ENCODE results near the gene ANO10.
"Not testable (repeated sequence)": the region's sequence is repeated elsewhere in the genome, so short reads cannot be mapped to it uniquely, and the experiment has no call there.

The ANO10 gene

GRCh38 chr3:43366885-43367284 is 254.9 kb downstream of the ANO10 start:
- DNase-seq: no peak

GRCh38 chr3:43366481-43366880 is 255.3 kb downstream of the ANO10 start:
- DNase-seq: peak; percentile 44

- DNase-seq: peak; percentile 49
Measured at GRCh38 chr3:43365601-43366305, 256.1 kb downstream of the ANO10 start.

- DNase-seq: peak; percentile 46
Measured at GRCh38 chr3:43364926-43365325, 256.9 kb downstream of the ANO10 start.

- DNase-seq: peak; percentile 50
Measured at GRCh38 chr3:43364494-43364893, 257.3 kb downstream of the ANO10 start.

- peak; percentile 46 for DNase-seq
Measured at GRCh38 chr3:43363621-43364266, 258.1 kb downstream of the ANO10 start.

GRCh38 chr3:43362961-43363360 is 258.9 kb downstream of the ANO10 start:
- peak; percentile 46 for DNase-seq

GRCh38 chr3:43362183-43362582 is 259.6 kb downstream of the ANO10 start:
- DNase-seq: no peak

GRCh38 chr3:43361077-43361476 is 260.7 kb downstream of the ANO10 start:
- DNase-seq: no peak

- DNase-seq: not testable (repeated sequence)
Measured at GRCh38 chr3:43356033-43356432, 265.8 kb downstream of the ANO10 start.

GRCh38 chr3:43353923-43354670 is 267.7 kb downstream of the ANO10 start:
- DNase-seq: no peak

- no peak for DNase-seq
Measured at GRCh38 chr3:43353393-43353792, 268.4 kb downstream of the ANO10 start.

GRCh38 chr3:43349716-43350115 is 272.1 kb downstream of the ANO10 start:
- DNase-seq: no peak

GRCh38 chr3:43348852-43349574 is 272.8 kb downstream of the ANO10 start:
- no peak for DNase-seq

- no peak for DNase-seq
Measured at GRCh38 chr3:43348350-43348749, 273.5 kb downstream of the ANO10 start.

GRCh38 chr3:43347774-43348173 is 274.0 kb downstream of the ANO10 start:
- DNase-seq: no peak

GRCh38 chr3:43346978-43347749 is 274.6 kb downstream of the ANO10 start:
- no peak for DNase-seq

- no peak for DNase-seq
Measured at GRCh38 chr3:43345877-43346276, 275.9 kb downstream of the ANO10 start.

GRCh38 chr3:43345246-43345645 is 276.6 kb downstream of the ANO10 start:
- DNase-seq: no peak

GRCh38 chr3:43344520-43344919 is 277.3 kb downstream of the ANO10 start:
- DNase-seq: no peak

GRCh38 chr3:43343815-43344214 is 278.0 kb downstream of the ANO10 start:
- no peak for DNase-seq

- DNase-seq: no peak
Measured at GRCh38 chr3:43343185-43343584, 278.6 kb downstream of the ANO10 start.

Measured in activated CD8-positive, alpha-beta memory T cell treated with anti-CD3 and anti-CD28 coated beads for 24 hours (primary cell).